ENCODE measurements around the gene TAX1BP1. TPM values are rescaled to one million over a fixed set of nuclear protein-coding genes. Genes with fewer than 3 reads are reported as not detected.

Gene TAX1BP1
- total and polyA plus RNA-seq, 2 donors (not counting 3 experiments of a cell fraction or from before 2014, with no cell fraction given) = 77.7 to 93.2 TPM

DNA sequence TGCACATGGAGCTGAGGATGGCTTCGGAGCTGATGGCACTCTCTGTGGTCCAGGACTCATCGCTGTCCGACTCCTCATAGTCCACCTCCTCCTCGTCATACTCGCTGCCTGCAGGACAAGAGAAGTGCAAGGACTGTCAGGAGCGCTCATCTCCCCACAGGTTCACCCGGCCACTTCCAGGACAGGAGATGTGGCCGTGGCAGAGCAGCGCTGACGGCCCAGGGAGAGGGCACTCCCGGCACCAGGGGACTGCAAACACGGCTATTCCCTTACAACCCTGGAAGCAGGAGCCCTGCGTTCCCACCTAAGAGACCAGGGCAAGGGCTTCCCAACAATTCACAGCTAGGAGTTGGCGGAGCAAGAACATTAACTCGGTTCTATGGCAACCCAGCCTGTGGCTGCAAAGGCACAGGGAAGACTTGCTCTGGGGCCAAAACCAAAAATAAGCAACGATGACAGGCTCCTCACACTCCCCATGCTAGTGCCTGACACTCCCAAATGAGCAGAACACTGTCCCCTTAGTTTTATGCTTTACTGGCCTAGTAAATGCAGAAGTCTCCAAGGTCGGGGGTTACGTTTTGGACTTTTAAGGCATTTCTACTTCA, 100.9 kb downstream of the TAX1BP1 start:
- H3K79me2 ChIP-seq (ENCODE audit: control insufficient read depth, insufficient read depth, low read length) = no peaks in the 10 kb centered on the region
- no peaks in the 10 kb centered on the region for H3K9me3 ChIP-seq (replicated peaks; ENCODE audit: control insufficient read depth, insufficient read depth, low read length)
- no peak overlapping the region for H2AFZ ChIP-seq (ENCODE audit: low read depth, low read length)
- DNase-seq (ENCODE audit: low read depth, low spot score) (no peak), FAIRE-seq (no peak)
- CTCF ChIA-PET = interaction anchor here (2.0 to 2.2 kb wide), 2 partner anchors 11 to 15 kb away, joined by 6 to 11 read pairs; no protein-coding TSS in a partner anchor
- H3K27ac ChIP-seq (ENCODE audit: insufficient read depth, low read depth, low read length) = no peak overlapping the region
- dilution Hi-C loops (cut with MboI; ENCODE audit: extremely low pct_ligation_motif_present, low sequenced_read_pairs) = no loop called here
- POLR2A ChIA-PET = no interaction called here
- no peak overlapping the region for H3K4me3 ChIP-seq (replicated peaks in 1 of 3; ENCODE audit: insufficient read depth in 1 of 3, low read depth in 1 of 3, low read length in 3 of 3)
- H3K36me3 ChIP-seq (ENCODE audit: control insufficient read depth in 2 of 2, extremely low read depth in 1 of 2, insufficient read depth in 2 of 2, low read length in 2 of 2) = no peaks in the 10 kb centered on the region
- H3K4me2 ChIP-seq (ENCODE audit: insufficient read depth, low read length) = no peak overlapping the region
- no peak overlapping the region for H3K9ac ChIP-seq (replicated peaks; ENCODE audit: extremely low read depth, insufficient read depth, low read length)
- intact Hi-C loops (cut with micrococcal nuclease) = no loop called here
- H4K20me1 ChIP-seq (replicated peaks; ENCODE audit: control insufficient read depth, extremely low read depth, insufficient read depth, low read length) = no peaks in the 10 kb centered on the region
- H3K4me1 ChIP-seq (ENCODE audit: control insufficient read depth, extremely low read depth, insufficient read depth, low read length) = peaks cover 5% of the 10 kb centered on the region
- no peaks in the 10 kb centered on the region for H3K27me3 ChIP-seq (ENCODE audit: control insufficient read depth in 2 of 2, insufficient read depth in 2 of 2, low read length in 2 of 2)
- no TSS peak for BruUV-seq (replicated peaks)
- TF ChIP-seq, protein P1, sequence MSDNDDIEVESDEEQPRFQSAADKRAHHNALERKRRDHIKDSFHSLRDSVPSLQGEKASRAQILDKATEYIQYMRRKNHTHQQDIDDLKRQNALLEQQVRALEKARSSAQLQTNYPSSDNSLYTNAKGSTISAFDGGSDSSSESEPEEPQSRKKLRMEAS (IDR thresholded peaks at IDR 0.05; ENCODE audit: insufficient read depth, insufficient read length) = no peak
- TF ChIP-seq GATA2 (IDR thresholded peaks at IDR 0.05; ENCODE audit: insufficient read depth, insufficient read length, low read depth, low read length) (no peak), MYC (IDR thresholded peaks at IDR 0.05; ENCODE audit: low read depth, low read length) (no peak), POLR2A (IDR thresholded peaks at IDR 0.05; ENCODE audit: low read depth, low read length) (no peak), POLR2AphosphoS5 (IDR thresholded peaks at IDR 0.05; ENCODE audit: insufficient read depth, low read depth, low read length) (no peak), JUN (IDR thresholded peaks at IDR 0.05; ENCODE audit: borderline replicate concordance, insufficient read depth, insufficient read length, low read depth) (no peak), EZH2 (IDR thresholded peaks at IDR 0.05; ENCODE audit: borderline replicate concordance, low read depth, low read length, severe bottlenecking) (no peak), FOS (IDR thresholded peaks at IDR 0.05; ENCODE audit: borderline replicate concordance, insufficient read depth, low read length) (no peak)
- TF ChIP-seq, protein P2, sequence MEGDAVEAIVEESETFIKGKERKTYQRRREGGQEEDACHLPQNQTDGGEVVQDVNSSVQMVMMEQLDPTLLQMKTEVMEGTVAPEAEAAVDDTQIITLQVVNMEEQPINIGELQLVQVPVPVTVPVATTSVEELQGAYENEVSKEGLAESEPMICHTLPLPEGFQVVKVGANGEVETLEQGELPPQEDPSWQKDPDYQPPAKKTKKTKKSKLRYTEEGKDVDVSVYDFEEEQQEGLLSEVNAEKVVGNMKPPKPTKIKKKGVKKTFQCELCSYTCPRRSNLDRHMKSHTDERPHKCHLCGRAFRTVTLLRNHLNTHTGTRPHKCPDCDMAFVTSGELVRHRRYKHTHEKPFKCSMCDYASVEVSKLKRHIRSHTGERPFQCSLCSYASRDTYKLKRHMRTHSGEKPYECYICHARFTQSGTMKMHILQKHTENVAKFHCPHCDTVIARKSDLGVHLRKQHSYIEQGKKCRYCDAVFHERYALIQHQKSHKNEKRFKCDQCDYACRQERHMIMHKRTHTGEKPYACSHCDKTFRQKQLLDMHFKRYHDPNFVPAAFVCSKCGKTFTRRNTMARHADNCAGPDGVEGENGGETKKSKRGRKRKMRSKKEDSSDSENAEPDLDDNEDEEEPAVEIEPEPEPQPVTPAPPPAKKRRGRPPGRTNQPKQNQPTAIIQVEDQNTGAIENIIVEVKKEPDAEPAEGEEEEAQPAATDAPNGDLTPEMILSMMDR (IDR thresholded peaks at IDR 0.05; ENCODE audit: extremely low read depth in 1 of 2, insufficient read depth in 1 of 2, low read depth in 1 of 2, low read length in 2 of 2) = no peak
- no peaks in the 10 kb centered on the region for H3K9me1 ChIP-seq (replicated peaks; ENCODE audit: control insufficient read depth, extremely low read depth, insufficient read depth, low read length)

Data from endothelial cell of umbilical vein (primary cell).